A549 (cell line): ENCODE results near the gene PARD3B. TPM values are rescaled to one million over a fixed set of nuclear protein-coding genes. Genes with fewer than 3 reads are reported as not detected.

Source experiments
- ATAC-seq, 2 experiments: fragments of 200-7000 bp in 1 of 2; fragments of >200 bp in 1 of 2; cut with Nextera tagmentation in 1 of 2; cut with Tn5 transposase in 1 of 2; 3 replicates each; pipeline versions ENCODE4 v1.8.0 to v1.9.1; 2018 to 2020; ENCODE audit warnings: mild to moderate bottlenecking in 1 of 2, moderate library complexity in 1 of 2
- CTCF ChIA-PET: fragments of 300-600 bp; sonication (Branson Sonifier 250); formaldehyde crosslinking; extraction: SDS; loops from one replicate; lab custom pipeline; 2021; ENCODE audit warnings: antibody characterized with exemption, inconsistent platforms; lab: Yijun Ruan, JAX
- POLR2A ChIA-PET: fragments of 350-600 bp; formaldehyde crosslinking; extraction: SDS; loops from one replicate; lab custom pipeline; 2021; ENCODE audit warnings: antibody characterized with exemption, inconsistent platforms; lab: Yijun Ruan, JAX
- DNase-seq, 2 experiments: peaks; one replicate each; pipeline versions ENCODE4 v3.0.0 to v3.0.0-alpha.2; 2011 to 2016; ENCODE audit warnings: low read depth in 1 of 2, low spot score in 1 of 2
- FAIRE-seq: peaks from 2 replicates; lab custom pipeline; 2011; peaks lifted over from hg19 to GRCh38; lab: Jason Lieb, UNC
- H3K27ac ChIP-seq, 2 experiments: fragments of >200 bp; sonication (Bioruptor Twin); formaldehyde crosslinking; 3 replicates each; pipeline ENCODE4 v1.5.1; 2016 to 2017
- H3K4me1 ChIP-seq: fragments of >200 bp; sonication (Bioruptor Twin); formaldehyde crosslinking; 3 replicates; pipeline ENCODE4 v1.6.1; 2016
- H3K4me2 ChIP-seq: fragments of >200 bp; sonication (Bioruptor Twin); formaldehyde crosslinking; 3 replicates; pipeline ENCODE4 v1.6.1; 2016
- H3K4me3 ChIP-seq: fragments of >200 bp; sonication (Bioruptor Twin); formaldehyde crosslinking; 3 replicates; pipeline ENCODE4 v1.5.1; 2016
- H3K9me3 ChIP-seq: fragments of >200 bp; sonication (Bioruptor Twin); formaldehyde crosslinking; 3 replicates; pipeline ENCODE4 v1.6.1; 2016
- ATOH8 ChIP-seq: fragments of 250-450 bp; sonication (Bioruptor Pico); IDR thresholded peaks from 2 replicates; pipeline ENCODE4 v1.5.0; 2020; ENCODE audit warnings: low read depth, mild to moderate bottlenecking, moderate library complexity
- CTCF ChIP-seq: fragments of >200 bp; sonication (Bioruptor Twin); formaldehyde crosslinking; IDR thresholded peaks from 3 replicates; pipeline ENCODE4 v1.5.1; 2016
- E2F6 ChIP-seq: IDR thresholded peaks from 2 replicates; pipeline ENCODE4 v1.6.1; 2012; ENCODE audit warnings: low read depth, borderline replicate concordance
- EHF ChIP-seq: fragments of 250-450 bp; sonication (Bioruptor Pico); IDR thresholded peaks from 2 replicates; pipeline ENCODE4 v1.5.0; 2020; ENCODE audit warnings: mild to moderate bottlenecking
- ELK1 ChIP-seq: fragments of 150-350 bp; IDR thresholded peaks from 2 replicates; pipeline ENCODE4 v1.6.1; 2014; ENCODE audit warnings: low read depth, mild to moderate bottlenecking, low read length
- EP300 ChIP-seq, 2 experiments: fragments of >200 bp; sonication (Bioruptor Twin); formaldehyde crosslinking; IDR thresholded peaks; 2 replicates in 1 of 2; 3 replicates in 1 of 2; pipeline ENCODE4 v1.6.1; 2016 to 2017
- FOSL2 ChIP-seq, 2 experiments: fragments of 450-650 bp in 1 of 2; fragments of >200 bp in 1 of 2; sonication (Bioruptor Twin) in 1 of 2; formaldehyde crosslinking; IDR thresholded peaks; 2 replicates each; pipeline versions ENCODE4 v1.5.0 to v1.6.1; 2016 to 2020; ENCODE audit warnings: mild to moderate bottlenecking in 1 of 2, moderate library complexity in 1 of 2
- FOXS1 ChIP-seq: fragments of 250-450 bp; sonication (Bioruptor Pico); IDR thresholded peaks from 2 replicates; pipeline ENCODE4 v1.5.0; 2020; ENCODE audit warnings: mild to moderate bottlenecking, moderate library complexity
- GATA3 ChIP-seq: IDR thresholded peaks from 2 replicates; pipeline ENCODE4 v1.6.1; 2012; ENCODE audit warnings: borderline replicate concordance
- HES2 ChIP-seq: fragments of >200 bp; sonication (Bioruptor Twin); formaldehyde crosslinking; IDR thresholded peaks from 2 replicates; pipeline ENCODE4 v1.6.1; 2016
- HOXB5 ChIP-seq: fragments of 250-450 bp; sonication (Bioruptor Pico); IDR thresholded peaks from 2 replicates; pipeline ENCODE4 v1.5.0; 2020; ENCODE audit warnings: mild to moderate bottlenecking, moderate library complexity
- JUNB ChIP-seq: fragments of >200 bp; sonication (Bioruptor Twin); formaldehyde crosslinking; IDR thresholded peaks from 2 replicates; pipeline ENCODE4 v1.6.1; 2016
- KDM1A ChIP-seq: fragments of 200-600 bp; sonication (generic); IDR thresholded peaks from 2 replicates; pipeline ENCODE4 v1.6.1; 2016; ENCODE audit warnings: low read depth, mild to moderate bottlenecking
- MAFK ChIP-seq: fragments of 450-650 bp; IDR thresholded peaks from 2 replicates; pipeline ENCODE4 v1.6.1; 2014; ENCODE audit not compliant: partially characterized antibody
- MAX ChIP-seq: IDR thresholded peaks from 2 replicates; pipeline ENCODE4 v1.6.1; 2012
- MAZ ChIP-seq: fragments of 150-350 bp; IDR thresholded peaks from 2 replicates; pipeline ENCODE4 v1.6.1; 2014; ENCODE audit warnings: antibody characterized with exemption, low read depth, low read length, borderline replicate concordance
- MYC ChIP-seq: IDR thresholded peaks from 2 replicates; pipeline ENCODE4 v1.6.1; 2012; ENCODE audit warnings: mild to moderate bottlenecking, inconsistent platforms, low read length, improper control_type of control experiment, borderline replicate concordance
- NFE2L2 ChIP-seq: fragments of 150-350 bp; conservative IDR thresholded peaks from 2 replicates; pipeline ENCODE4 v1.6.1; 2014; ENCODE audit warnings: low read length
- PHF8 ChIP-seq: fragments of 200-600 bp; sonication (generic); IDR thresholded peaks from 2 replicates; pipeline ENCODE4 v1.6.1; 2016; ENCODE audit warnings: low read depth, mild to moderate bottlenecking, antibody characterized with exemption, moderate library complexity, borderline replicate concordance
- RAD21 ChIP-seq, 2 experiments: fragments of >200 bp in 1 of 2; sonication (Bioruptor Twin) in 1 of 2; formaldehyde crosslinking in 1 of 2; IDR thresholded peaks in 1 of 2; conservative IDR thresholded peaks in 1 of 2; 2 replicates in 1 of 2; 3 replicates in 1 of 2; pipeline ENCODE4 v1.6.1; 2012 to 2018; ENCODE audit warnings: inconsistent platforms in 1 of 2
- RARB ChIP-seq: fragments of 250-450 bp; sonication (Bioruptor Pico); IDR thresholded peaks from 2 replicates; pipeline ENCODE4 v1.8.0; 2021; ENCODE audit warnings: mild to moderate bottlenecking, moderate library complexity
- RFX5 ChIP-seq: fragments of 450-650 bp; IDR thresholded peaks from 2 replicates; pipeline ENCODE4 v1.7.1; 2014; ENCODE audit warnings: antibody characterized with exemption, mild to moderate bottlenecking, moderate library complexity
- RNF2 ChIP-seq: fragments of 200-600 bp; sonication (generic); IDR thresholded peaks from 2 replicates; pipeline ENCODE4 v1.6.1; 2016; ENCODE audit warnings: low read depth, mild to moderate bottlenecking, antibody characterized with exemption, moderate library complexity, borderline replicate concordance
- SMC3 ChIP-seq: fragments of >200 bp; sonication (Bioruptor Twin); formaldehyde crosslinking; IDR thresholded peaks from 3 replicates; pipeline ENCODE4 v1.6.1; 2018; ENCODE audit warnings: inconsistent platforms
- SREBF2 ChIP-seq: fragments of 450-650 bp; IDR thresholded peaks from 2 replicates; pipeline ENCODE4 v1.6.1; 2014; ENCODE audit warnings: mild to moderate bottlenecking, moderate library complexity
- ZC3H11A ChIP-seq: fragments of 450-650 bp; IDR thresholded peaks from 2 replicates; pipeline ENCODE4 v1.6.1; 2014; ENCODE audit warnings: antibody characterized with exemption, mild to moderate bottlenecking
- ZFP36 ChIP-seq: fragments of 450-650 bp; IDR thresholded peaks from 2 replicates; pipeline ENCODE4 v1.6.1; 2014; ENCODE audit warnings: borderline replicate concordance; ENCODE audit not compliant: partially characterized antibody
- WGBS: methylation state at CpG from one replicate; pipeline ENCODE4 v1.1.6; 2017; ENCODE audit errors: missing lambda C conversion rate; 5-methylcytosine and 5-hydroxymethylcytosine counted together
- polyA plus RNA-seq, 4 experiments: library from polyadenylated mRNA; depleted of rRNA in 3 of 4; stranded (reverse); fragments of >200 nt; fragmentation: RNase III in 1 of 4; extraction: RNeasy Plus Mini Kit Qiagen cat#74134 plus additional on column Dnase treatment in 1 of 4; gene quantifications; 2 replicates in 3 of 4; 3 replicates in 1 of 4; pipeline ENCODE4 v1.2.3, GENCODE V29; 2011 to 2017

Gene PARD3B
- polyA plus RNA-seq, 2 of the 4 experiments (the other 2 are of a cell fraction): 1.2 to 2.4 TPM

GRCh38 chr2:205288686-205289085 is 743.4 kb downstream of the PARD3B start:
- no peak for TF ChIP-seq MYC
- no peak for TF ChIP-seq ATOH8 (CRISPR knock-in tag)
- no peak for TF ChIP-seq MAFK
- no peak for TF ChIP-seq E2F6
- no peak for TF ChIP-seq KDM1A
- no peak for TF ChIP-seq FOSL2 (IDR thresholded peaks at IDR 0.05)
- no peak for TF ChIP-seq FOSL2 (CRISPR knock-in tag; IDR thresholded peaks at IDR 0.05)
- no peak for TF ChIP-seq JUNB
- TF ChIP-seq FOXS1 (CRISPR knock-in tag): no peak
- TF ChIP-seq EHF (CRISPR knock-in tag): no peak
- TF ChIP-seq ELK1: no peak
- DNase-seq (no peak), ATAC-seq (no peak), FAIRE-seq (no peak)
- H3K4me2 ChIP-seq: no peak overlapping the region
- H3K27ac ChIP-seq: no peak overlapping the region
- CTCF ChIA-PET: no interaction called here
- H3K4me1 ChIP-seq: no peaks in the 10 kb centered on the region
- WGBS: 35% methylated on average over 3 of the region's 3 CpGs
- no peaks in the 10 kb centered on the region for H3K9me3 ChIP-seq
- POLR2A ChIA-PET: no interaction called here
- no peak overlapping the region for H3K4me3 ChIP-seq

- 7% methylated on average over 1 of the region's 1 CpG for WGBS
- Histone ChIP-seq H3K4me3 (no peak overlapping the region), H3K4me2 (no peak overlapping the region), H3K9me3 (no peaks in the 10 kb centered on the region), H3K27ac (no peak overlapping the region), H3K4me1 (no peaks in the 10 kb centered on the region)
- no peak for TF ChIP-seq MAX
- TF ChIP-seq MYC: no peak
- TF ChIP-seq RARB: no peak
- no peak for TF ChIP-seq PHF8
- no peak for TF ChIP-seq KDM1A
- POLR2A ChIA-PET: no interaction called here
- no peak for DNase-seq
- FAIRE-seq: no peak
- CTCF ChIA-PET: no interaction called here
- ATAC-seq: no peak
These were observed 745.0 kb downstream of the PARD3B start for GRCh38 chr2:205290299-205290698.

GRCh38 chr2:205292665-205293295 is 747.5 kb downstream of the PARD3B start:
- ATAC-seq: no peak

More at GRCh38 chr2:205292665-205293295, 747.5 kb downstream of the PARD3B start:
- ChIA-PET CTCF (no interaction called here), POLR2A (no interaction called here)
- Histone ChIP-seq H3K27ac (no peak overlapping the region), H3K9me3 (no peaks in the 10 kb centered on the region), H3K4me2 (no peak overlapping the region), H3K4me1 (no peaks in the 10 kb centered on the region), H3K4me3 (no peak overlapping the region)
- no peak for TF ChIP-seq RAD21 (conservative IDR thresholded peaks at IDR 0.05 in 1 of 2, IDR thresholded peaks at IDR 0.05 in 1 of 2)
- no peak for TF ChIP-seq EP300 (IDR thresholded peaks at IDR 0.05)
- no peak for TF ChIP-seq ZFP36
- TF ChIP-seq HES2: no peak
- TF ChIP-seq EHF (CRISPR knock-in tag): no peak
- no peak for TF ChIP-seq RNF2
- TF ChIP-seq GATA3: no peak
- no peak for TF ChIP-seq CTCF
- no peak for TF ChIP-seq SMC3
- TF ChIP-seq NFE2L2: no peak
- no peak for TF ChIP-seq HOXB5 (CRISPR knock-in tag)
- TF ChIP-seq RFX5: no peak
- TF ChIP-seq SREBF2: no peak
- TF ChIP-seq MAZ: no peak
- TF ChIP-seq ZC3H11A: no peak
- FAIRE-seq (no peak), DNase-seq (no peak)
- 85% methylated on average over 1 of the region's 1 CpG for WGBS
